ENCODE results near the gene CNMD. TPM values are rescaled to one million over a fixed set of nuclear protein-coding genes. Genes with fewer than 3 reads are reported as not detected.

The CNMD gene
- total RNA-seq = not detected
- long read RNA-seq = 0 reads

DNA sequence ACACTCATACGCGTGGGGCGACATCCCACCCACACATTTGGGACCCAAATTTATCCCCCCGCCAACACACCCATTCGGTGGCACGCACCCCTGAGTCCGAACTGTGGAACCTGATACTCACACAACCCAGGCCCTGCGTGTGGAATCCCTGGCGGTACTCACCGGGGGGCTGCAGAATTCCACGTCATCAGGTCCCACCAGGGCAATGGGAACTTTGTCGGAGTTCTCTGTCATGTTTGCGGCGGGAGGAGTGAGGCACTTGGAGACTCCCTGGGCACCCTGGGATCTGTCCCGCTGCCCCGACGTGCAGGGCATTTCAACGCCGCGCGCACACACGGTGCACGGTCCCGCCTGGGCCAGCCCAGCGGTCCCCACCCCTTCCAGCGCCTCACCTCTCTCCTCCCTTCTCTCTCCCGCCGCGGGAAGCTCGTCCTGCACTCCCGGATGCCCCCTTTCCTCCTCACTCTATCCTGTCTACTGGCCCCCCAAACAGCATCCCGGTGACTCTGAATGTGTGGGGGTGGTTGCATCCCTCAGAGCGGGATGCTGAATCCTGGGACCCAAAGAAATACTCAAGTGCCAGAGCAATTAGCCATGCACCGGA, at the start of gene CNMD:
Gene CNMD, minus strand, starts transcription at position 353 of the 604 bp plus-strand sequence. Its CDS starts 119 bp downstream, at position 234.
- DNase-seq = no peak
- peaks cover 0 to 7% (median 0%) of the 10 kb centered on the region in 4 donors for H3K4me1 ChIP-seq

DNA sequence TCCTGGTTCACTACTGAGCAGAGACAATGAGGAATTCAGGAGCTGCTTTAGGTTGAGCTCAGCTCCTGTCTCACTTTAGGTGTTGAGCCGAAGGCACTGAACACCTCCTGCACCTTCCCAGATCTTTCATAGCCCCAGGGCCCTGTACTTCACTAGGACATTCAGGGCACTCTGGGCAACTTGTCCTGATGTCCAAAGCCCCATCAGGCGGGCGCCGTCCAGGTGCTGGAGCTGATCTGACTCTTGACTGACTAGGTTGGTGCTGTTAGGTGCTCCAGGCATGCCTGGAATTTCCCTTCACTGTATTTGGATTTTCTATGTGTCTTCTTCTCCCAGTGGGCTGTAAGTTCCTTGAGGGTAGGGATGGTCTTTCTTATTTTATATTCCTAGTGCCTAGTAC, 48.4 kb upstream of the CNMD start:
- no peaks in the 10 kb centered on the region for H3K27me3 ChIP-seq
- H3K36me3 ChIP-seq = no peaks in the 10 kb centered on the region
- ATAC-seq (no peak), DNase-seq (no peak)
- intact Hi-C loops (cut with DNase I) = no loop called here
- no peak overlapping the region for H3K27ac ChIP-seq
- WGBS (ENCODE audit: insufficient coverage, low coverage, low lambda C conversion rate, missing lambda C conversion rate) = 0% methylated on average over 1 of the region's 4 CpGs
- H3K4me1 ChIP-seq = no peaks in the 10 kb centered on the region
- no peak overlapping the region for H3K4me3 ChIP-seq
- TF ChIP-seq, protein P1, sequence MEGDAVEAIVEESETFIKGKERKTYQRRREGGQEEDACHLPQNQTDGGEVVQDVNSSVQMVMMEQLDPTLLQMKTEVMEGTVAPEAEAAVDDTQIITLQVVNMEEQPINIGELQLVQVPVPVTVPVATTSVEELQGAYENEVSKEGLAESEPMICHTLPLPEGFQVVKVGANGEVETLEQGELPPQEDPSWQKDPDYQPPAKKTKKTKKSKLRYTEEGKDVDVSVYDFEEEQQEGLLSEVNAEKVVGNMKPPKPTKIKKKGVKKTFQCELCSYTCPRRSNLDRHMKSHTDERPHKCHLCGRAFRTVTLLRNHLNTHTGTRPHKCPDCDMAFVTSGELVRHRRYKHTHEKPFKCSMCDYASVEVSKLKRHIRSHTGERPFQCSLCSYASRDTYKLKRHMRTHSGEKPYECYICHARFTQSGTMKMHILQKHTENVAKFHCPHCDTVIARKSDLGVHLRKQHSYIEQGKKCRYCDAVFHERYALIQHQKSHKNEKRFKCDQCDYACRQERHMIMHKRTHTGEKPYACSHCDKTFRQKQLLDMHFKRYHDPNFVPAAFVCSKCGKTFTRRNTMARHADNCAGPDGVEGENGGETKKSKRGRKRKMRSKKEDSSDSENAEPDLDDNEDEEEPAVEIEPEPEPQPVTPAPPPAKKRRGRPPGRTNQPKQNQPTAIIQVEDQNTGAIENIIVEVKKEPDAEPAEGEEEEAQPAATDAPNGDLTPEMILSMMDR (IDR thresholded peaks at IDR 0.05) = no peak
- no peaks in the 10 kb centered on the region for H3K9me3 ChIP-seq

More for the DNA sequence above, at the start of gene CNMD:
- Histone ChIP-seq H3K4me3 (no peak within 1 kb of the TSS), H3K9me3 (no peaks in the 10 kb centered on the region), H3K27ac (no peak within 1 kb of the TSS), H3K27me3 (peaks cover 0 to 12% of the 10 kb centered on the region in 2 donors), H3K36me3 (no peaks in the 10 kb centered on the region)
- peak in 1 of 4 donors; percentile 40 for ATAC-seq
- intact Hi-C loops (cut with DNase I) = no loop called here
- TF ChIP-seq POLR2A (IDR thresholded peaks at IDR 0.05) = no peak
- 8% methylated on average over 22 of the region's 34 CpGs for WGBS (ENCODE audit: insufficient coverage, low coverage, low lambda C conversion rate, missing lambda C conversion rate)

DNA sequence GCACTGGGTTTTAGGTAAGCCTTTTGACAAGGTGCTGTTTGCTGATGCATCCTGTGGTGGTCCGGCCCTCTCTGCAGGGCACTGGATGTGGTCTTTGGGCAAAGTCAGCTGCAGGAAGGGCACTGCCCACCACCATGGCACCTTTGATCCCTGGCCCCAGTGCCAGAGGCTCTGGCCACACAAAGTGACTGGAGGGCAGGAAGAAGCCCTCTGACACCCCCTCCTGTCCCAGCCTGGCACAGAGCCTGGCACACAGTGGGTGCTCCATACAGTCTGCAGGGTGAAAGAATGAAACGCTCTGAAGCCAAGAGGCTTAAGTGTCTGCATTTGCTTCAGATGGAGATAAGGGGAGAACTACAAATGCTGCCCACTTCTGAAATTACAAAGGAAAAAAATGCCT, 47.6 kb upstream of the CNMD start:
- H3K4me3 ChIP-seq = no peak overlapping the region
- no peaks in the 10 kb centered on the region for H3K27me3 ChIP-seq
- TF ChIP-seq POLR2A (IDR thresholded peaks at IDR 0.05) = no peak
- TF ChIP-seq, protein P1 (IDR thresholded peaks at IDR 0.05) = no peak
- H3K36me3 ChIP-seq = no peaks in the 10 kb centered on the region
- no peaks in the 10 kb centered on the region for H3K9me3 ChIP-seq
- WGBS (ENCODE audit: insufficient coverage, low coverage, low lambda C conversion rate, missing lambda C conversion rate) = 50% methylated on average over 1 of the region's 2 CpGs
- no peak overlapping the region for H3K27ac ChIP-seq
- intact Hi-C loops (cut with DNase I) = no loop called here
- DNase-seq (no peak), ATAC-seq (no peak)
- no peaks in the 10 kb centered on the region for H3K4me1 ChIP-seq

DNA sequence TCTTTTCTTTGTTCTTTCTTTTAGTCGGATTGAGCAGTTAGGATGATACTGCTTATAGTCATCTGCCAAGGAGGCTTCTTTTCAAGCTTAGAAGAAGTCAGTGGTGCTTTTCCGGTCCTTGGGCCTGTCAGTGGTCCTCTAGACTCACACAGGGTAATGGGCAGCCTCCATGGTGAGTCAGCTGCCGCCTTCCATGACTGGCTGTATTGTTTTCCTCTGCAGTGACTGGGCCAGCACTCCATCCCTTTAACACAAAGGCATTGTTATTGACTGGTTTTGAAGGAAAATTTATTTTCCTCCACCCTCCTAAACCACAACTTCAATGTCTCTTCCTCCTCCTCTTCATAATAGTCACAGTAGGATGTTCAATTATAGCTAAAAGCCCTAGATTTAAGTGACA, 47.1 kb upstream of the CNMD start:
- Histone ChIP-seq H3K4me1 (no peaks in the 10 kb centered on the region), H3K9me3 (no peaks in the 10 kb centered on the region), H3K27me3 (no peaks in the 10 kb centered on the region), H3K27ac (no peak overlapping the region), H3K36me3 (no peaks in the 10 kb centered on the region), H3K4me3 (no peak overlapping the region)
- intact Hi-C loops (cut with DNase I) = no loop called here
- ATAC-seq = no peak
- 31% methylated on average over 3 of the region's 3 CpGs for WGBS (ENCODE audit: insufficient coverage, low coverage, low lambda C conversion rate, missing lambda C conversion rate)
- no peak for DNase-seq
- TF ChIP-seq, protein P1 (IDR thresholded peaks at IDR 0.05) = no peak
- TF ChIP-seq POLR2A (IDR thresholded peaks at IDR 0.05) = no peak

DNA sequence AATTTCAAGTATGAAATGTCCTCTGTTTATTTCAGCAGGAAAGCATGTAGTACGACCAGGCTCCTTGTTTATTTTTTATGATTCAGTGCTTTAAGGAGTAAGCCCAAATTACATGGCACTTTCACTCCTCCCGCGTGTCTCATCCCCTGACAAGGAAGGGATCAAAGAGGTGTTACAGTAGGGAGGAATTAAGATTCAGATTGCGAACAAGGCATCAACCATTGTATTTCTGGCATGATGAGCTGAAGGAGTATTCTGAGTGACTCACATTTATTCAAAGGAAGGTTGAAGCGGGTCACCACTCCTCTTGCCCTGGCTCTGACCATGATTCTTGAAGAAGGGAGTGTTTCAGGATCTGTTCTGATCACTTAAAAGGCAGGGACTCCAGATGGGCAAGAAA, 46.1 kb upstream of the CNMD start:
- H3K4me1 ChIP-seq = no peaks in the 10 kb centered on the region
- no peaks in the 10 kb centered on the region for H3K36me3 ChIP-seq
- ATAC-seq (no peak), DNase-seq (no peak)
- H3K27ac ChIP-seq = no peak overlapping the region
- intact Hi-C loops (cut with DNase I) = no loop called here
- WGBS (ENCODE audit: insufficient coverage, low coverage, low lambda C conversion rate, missing lambda C conversion rate) = 52% methylated on average over 4 of the region's 5 CpGs
- no peaks in the 10 kb centered on the region for H3K9me3 ChIP-seq
- TF ChIP-seq POLR2A (IDR thresholded peaks at IDR 0.05) = no peak
- TF ChIP-seq, protein P1 (IDR thresholded peaks at IDR 0.05) = no peak
- no peak overlapping the region for H3K4me3 ChIP-seq
- no peaks in the 10 kb centered on the region for H3K27me3 ChIP-seq

All from right lobe of liver (tissue), 6 donors.